WTC11 (cell line): ENCODE measurements around the gene NPEPPS. TPM values are rescaled to one million over a fixed set of nuclear protein-coding genes. Genes with fewer than 3 reads are reported as not detected.

Experiments used
- ATAC-seq: fragments of 200-7000 bp; cut with Tn5 transposase; 2 replicates; pipeline ENCODE4 v1.10.0; 2021; ENCODE audit warnings: mild to moderate bottlenecking, moderate library complexity
- CTCF ChIA-PET: fragments of 300-600 bp; sonication (Branson Sonifier 250); formaldehyde crosslinking; loops from one replicate; lab custom pipeline; 2021; ENCODE audit warnings: antibody characterized with exemption; lab: Charles Lee
- POLR2A ChIA-PET: fragments of 350-600 bp; sonication (Branson Sonifier 250); formaldehyde crosslinking; loops from one replicate; lab custom pipeline; 2021; ENCODE audit warnings: antibody characterized with exemption; lab: Charles Lee
- DNase-seq: peaks from one replicate; pipeline ENCODE4 v3.0.0; 2021; ENCODE audit warnings: low spot score
- H3K27ac Mint-ChIP-seq: 2 replicates; pipeline ENCODE4 v1.8.0; 2021; ENCODE audit warnings: mixed read lengths
- H3K27me3 Mint-ChIP-seq: 2 replicates; pipeline ENCODE4 v1.8.0; 2021; ENCODE audit warnings: low read depth, mild to moderate bottlenecking, moderate library complexity, mixed read lengths
- H3K36me3 Mint-ChIP-seq: 2 replicates; pipeline ENCODE4 v1.8.0; 2021; ENCODE audit warnings: mixed read lengths
- H3K4me1 Mint-ChIP-seq: 2 replicates; pipeline ENCODE4 v1.8.0; 2022; ENCODE audit warnings: mixed read lengths
- H3K4me3 Mint-ChIP-seq: 2 replicates; pipeline ENCODE4 v1.8.0; 2021; ENCODE audit warnings: mild to moderate bottlenecking, moderate library complexity, mixed read lengths
- H3K9me3 Mint-ChIP-seq: 2 replicates; pipeline ENCODE4 v1.8.0; 2021; ENCODE audit warnings: mixed read lengths
- AFF4 ChIP-seq: sonication (generic); formaldehyde crosslinking; IDR thresholded peaks from 2 replicates; pipeline ENCODE4 v1.8.1; 2023; ENCODE audit warnings: mild to moderate bottlenecking, missing genetic modification reagents, borderline replicate concordance
- AR ChIP-seq: fragments of 250-450 bp; sonication (Bioruptor Pico); IDR thresholded peaks from 2 replicates; pipeline ENCODE4 v1.9.0; 2021; ENCODE audit warnings: mild to moderate bottlenecking
- CREB1 ChIP-seq: sonication (generic); formaldehyde crosslinking; IDR thresholded peaks from 2 replicates; pipeline ENCODE4 v1.8.0; 2023; ENCODE audit warnings: mild to moderate bottlenecking, missing genetic modification reagents
- CTCF ChIP-seq: fragments of 200-600 bp; IDR thresholded peaks from 2 replicates; pipeline ENCODE4 v1.8.0; 2022; ENCODE audit warnings: antibody characterized with exemption
- GTF2I ChIP-seq: fragments of 250-450 bp; sonication (Bioruptor Pico); conservative IDR thresholded peaks from 2 replicates; pipeline ENCODE4 v1.4.0; 2021; ENCODE audit warnings: mild to moderate bottlenecking
- MLX ChIP-seq: sonication (generic); formaldehyde crosslinking; IDR thresholded peaks from 2 replicates; pipeline ENCODE4 v1.8.1; 2023; ENCODE audit warnings: mild to moderate bottlenecking, missing genetic modification reagents, moderate library complexity
- NFYB ChIP-seq: sonication (generic); formaldehyde crosslinking; conservative IDR thresholded peaks from 2 replicates; pipeline ENCODE4 v1.8.0; 2022; ENCODE audit warnings: low read depth, missing genetic modification reagents
- NR2C2 ChIP-seq: sonication (generic); formaldehyde crosslinking; IDR thresholded peaks from 2 replicates; pipeline ENCODE4 v1.8.0; 2022; ENCODE audit warnings: mild to moderate bottlenecking, missing genetic modification reagents
- ZMAT4 ChIP-seq: fragments of 250-450 bp; sonication (Bioruptor Pico); IDR thresholded peaks from 2 replicates; pipeline ENCODE4 v1.9.0; 2021; ENCODE audit warnings: mild to moderate bottlenecking
- ZNF317 ChIP-seq: sonication (generic); formaldehyde crosslinking; IDR thresholded peaks from 2 replicates; pipeline ENCODE4 v1.8.1; 2023; ENCODE audit warnings: low read depth, mild to moderate bottlenecking, moderate library complexity, missing genetic modification reagents, borderline replicate concordance
- ZNF396 ChIP-seq: fragments of 250-450 bp; sonication (Bioruptor Pico); IDR thresholded peaks from 2 replicates; pipeline ENCODE4 v1.8.0; 2021; ENCODE audit warnings: mild to moderate bottlenecking, moderate library complexity, borderline replicate concordance
- ZNF423 ChIP-seq: fragments of 250-450 bp; sonication (Bioruptor Pico); IDR thresholded peaks from 2 replicates; pipeline ENCODE4 v2.1.2; 2022; ENCODE audit warnings: mild to moderate bottlenecking, moderate library complexity
- ZSCAN18 ChIP-seq: fragments of 250-450 bp; sonication (Bioruptor Pico); IDR thresholded peaks from 2 replicates; pipeline ENCODE4 v2.1.2; 2022; ENCODE audit warnings: mild to moderate bottlenecking, moderate library complexity
- total RNA-seq: library from RNA; stranded (reverse); gene quantifications from 3 replicates; pipeline ENCODE4 v1.2.3, GENCODE V29; 2021

The NPEPPS gene
- total RNA-seq, 1 experiment from 2014 or later: 127 TPM

GRCh38 chr17:47607481-47607880 lies 76.6 kb downstream of the NPEPPS start (continued):
- TF ChIP-seq AR (CRISPR knock-in tag) (no peak), ZNF396 (no peak)

- CTCF ChIA-PET: no interaction called here
- DNase-seq (no peak), ATAC-seq (no peak)
- Mint-ChIP-seq H3K36me3 (peaks cover 50% of the 10 kb centered on the region), H3K9me3 (no peaks in the 10 kb centered on the region), H3K27me3 (no peaks in the 10 kb centered on the region), H3K4me3 (no peak overlapping the region), H3K4me1 (no peaks in the 10 kb centered on the region), H3K27ac (no peak overlapping the region)
- TF ChIP-seq ZNF317 (no peak), MLX (CRISPR knock-in tag) (no peak), ZNF423 (CRISPR knock-in tag) (no peak), GTF2I (CRISPR knock-in tag) (no peak), ZMAT4 (no peak), NR2C2 (CRISPR knock-in tag) (no peak)
- POLR2A ChIA-PET: no interaction called here
Measured at GRCh38 chr17:47611372-47612350, 80.8 kb downstream of the NPEPPS start.

GRCh38 chr17:47615766-47616424 lies 85.0 kb downstream of the NPEPPS start:
- peaks cover 54% of the 10 kb centered on the region for H3K36me3 Mint-ChIP-seq
- POLR2A ChIA-PET: no interaction called here
- H3K9me3 Mint-ChIP-seq: no peaks in the 10 kb centered on the region
- DNase-seq: no peak
- H3K4me3 Mint-ChIP-seq: no peak overlapping the region
- CTCF ChIA-PET: interaction anchor here (0.6 to 1.8 kb wide), 16 partner anchors 8 to 306 kb away, joined by 3 to 10 read pairs (median 4); partner anchors contain the start of gene KPNB1
- no peak for TF ChIP-seq ZSCAN18
- TF ChIP-seq CREB1 (CRISPR knock-in tag): no peak
- TF ChIP-seq CTCF: peak; percentile 49
- TF ChIP-seq AFF4 (CRISPR knock-in tag): no peak
- TF ChIP-seq NFYB (CRISPR knock-in tag): no peak
- TF ChIP-seq, all 79 proteins: peak for 1
- Mint-ChIP-seq H3K27ac (no peak overlapping the region), H3K27me3 (no peaks in the 10 kb centered on the region), H3K4me1 (no peaks in the 10 kb centered on the region)
- ATAC-seq: no peak
